NCI-H82 (cell line): ENCODE measurements around the gene UAP1.
"Not testable (repeated sequence)": the region's sequence is repeated elsewhere in the genome, so short reads cannot be mapped to it uniquely, and the experiment has no call there.

Source experiments
- DNase-seq: peaks from one replicate; lab custom pipeline; 2025; lab: John Stamatoyannopoulos, UW

UAP1 gene

DNA sequence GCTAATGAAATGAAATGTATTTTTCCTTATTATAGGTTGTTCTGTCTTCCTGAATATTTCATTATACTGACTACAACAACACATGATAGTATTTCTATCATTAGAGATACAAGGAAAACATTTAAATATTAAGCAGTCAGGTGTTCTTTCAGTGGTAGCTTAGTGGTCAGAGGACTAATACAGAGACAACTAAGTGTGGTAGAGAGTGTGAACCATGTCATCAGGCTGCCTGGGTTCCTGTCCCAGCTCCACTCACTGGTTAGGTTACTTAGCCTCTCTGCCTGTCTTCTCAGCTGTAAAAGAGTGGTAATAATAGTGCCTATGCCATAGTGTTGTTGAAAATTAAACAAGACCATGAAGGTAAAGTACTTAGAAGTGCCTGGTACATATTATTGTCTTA is 3.9 kb downstream of the UAP1 start:
- no peak for DNase-seq

DNA sequence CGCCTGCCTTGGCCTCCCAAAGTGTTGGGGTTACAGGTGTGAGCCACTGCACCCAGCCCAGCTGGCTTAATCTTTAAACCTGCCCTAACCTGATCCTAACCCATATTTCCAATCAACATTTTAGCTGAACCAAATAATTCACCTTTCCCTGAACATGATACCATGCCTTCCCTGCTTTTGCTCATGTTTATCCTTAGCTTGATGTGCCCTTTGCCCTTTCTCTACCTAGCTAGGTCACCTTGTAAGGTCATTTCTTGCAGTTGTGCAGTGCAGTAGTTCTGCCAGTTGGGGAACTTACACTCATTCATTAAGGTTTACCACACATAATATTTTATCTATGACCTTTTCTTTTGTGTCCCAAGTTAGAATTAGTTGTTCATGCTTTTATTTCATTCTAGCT is 5.3 kb downstream of the UAP1 start:
- DNase-seq: no peak

DNA sequence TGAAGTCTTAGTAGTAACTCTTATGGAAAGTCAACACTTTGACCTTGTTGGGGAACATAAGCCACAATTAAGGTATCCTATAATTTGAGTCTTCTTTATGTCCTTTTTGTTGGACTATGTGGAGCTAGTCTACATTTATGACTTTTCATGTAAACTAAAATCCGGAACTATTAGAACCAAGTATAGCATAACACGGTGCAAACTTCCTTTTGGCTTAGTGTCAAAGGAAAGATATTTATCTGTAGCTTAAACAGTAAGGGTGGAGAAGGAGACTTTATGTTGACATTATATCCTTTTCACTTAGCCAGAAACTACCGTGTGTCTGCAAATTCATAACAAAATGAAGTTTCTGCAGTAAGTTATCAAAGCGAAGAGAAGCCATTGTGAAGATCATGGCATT is 7.3 kb downstream of the UAP1 start:
- DNase-seq: no peak

DNA sequence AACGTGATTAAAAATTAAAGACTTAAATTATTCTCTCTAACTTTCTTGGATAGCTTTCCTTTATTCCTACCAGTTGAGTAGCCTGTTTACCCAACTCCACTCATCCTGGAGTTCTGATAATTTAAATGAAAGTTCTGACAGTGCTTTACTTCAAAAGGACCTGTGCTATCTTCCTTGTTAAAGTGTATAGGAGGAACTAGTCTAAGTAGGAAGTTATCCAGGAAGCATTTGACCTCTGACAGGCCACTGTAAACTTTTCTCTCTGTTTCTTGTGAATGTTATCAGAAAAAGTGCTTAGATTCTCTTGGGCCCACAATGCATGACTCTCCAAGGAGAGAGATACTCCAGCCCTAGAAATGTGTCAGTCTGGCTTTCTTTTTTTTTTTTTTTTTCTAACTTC is 9.2 kb downstream of the UAP1 start:
- no peak for DNase-seq

DNA sequence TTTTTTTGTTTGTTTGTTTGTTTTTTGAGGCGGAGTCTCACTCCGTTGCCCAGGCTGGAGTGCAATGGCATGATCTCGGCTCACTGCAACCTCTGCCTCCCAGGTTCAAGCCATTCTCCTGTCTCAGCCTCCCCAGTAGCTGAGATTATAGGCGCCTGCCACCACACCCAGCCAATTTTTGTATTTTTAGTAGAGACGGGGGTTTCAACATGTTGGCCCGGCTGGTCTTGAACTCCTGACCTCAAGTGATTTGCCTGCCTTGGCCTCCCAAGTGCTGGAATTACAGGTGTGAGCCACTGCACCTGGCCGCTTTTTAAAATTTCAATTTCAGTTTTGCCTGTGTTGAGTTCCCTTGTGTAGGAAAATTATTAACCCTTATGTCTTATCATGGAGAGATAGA is 9.6 kb downstream of the UAP1 start:
- not testable (repeated sequence) for DNase-seq

DNA sequence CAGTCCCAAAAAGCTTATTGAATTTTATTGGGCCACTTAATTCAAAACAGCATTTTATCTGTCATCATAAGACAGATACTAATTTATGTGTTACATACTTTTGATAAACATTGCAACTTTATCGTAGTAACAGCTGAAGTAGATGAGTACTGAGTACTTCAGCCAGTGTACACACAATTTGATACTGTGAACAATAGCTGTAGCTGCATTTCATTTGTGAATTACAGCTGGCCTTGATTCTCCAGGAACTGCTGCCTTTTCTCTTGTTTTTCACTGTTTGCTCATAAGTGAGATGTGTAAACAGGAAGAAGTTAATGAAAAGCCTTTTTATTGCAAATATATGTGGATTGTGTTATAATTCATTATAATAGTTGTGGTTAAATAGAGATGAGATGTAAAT is 10.2 kb downstream of the UAP1 start:
- DNase-seq: no peak

DNA sequence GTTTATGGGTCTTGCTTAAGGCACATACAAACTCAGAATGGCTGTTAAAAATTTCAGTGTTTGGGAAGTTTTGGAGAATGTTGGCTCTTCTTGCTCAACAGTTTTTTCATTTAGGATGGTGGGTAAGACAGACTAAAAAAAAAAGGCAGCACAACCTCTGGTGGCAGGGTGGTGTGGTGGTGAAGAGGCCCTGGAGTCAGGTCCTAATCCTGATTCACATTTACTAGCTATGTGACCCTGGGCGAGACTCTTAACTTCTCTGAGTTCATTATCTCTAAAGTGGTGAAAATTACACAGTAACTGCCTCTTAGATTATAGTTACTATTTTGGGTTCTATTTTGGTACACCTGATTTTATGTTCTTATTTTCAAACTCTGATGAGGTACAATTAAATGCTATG is 11.6 kb downstream of the UAP1 start:
- DNase-seq: no peak

DNA sequence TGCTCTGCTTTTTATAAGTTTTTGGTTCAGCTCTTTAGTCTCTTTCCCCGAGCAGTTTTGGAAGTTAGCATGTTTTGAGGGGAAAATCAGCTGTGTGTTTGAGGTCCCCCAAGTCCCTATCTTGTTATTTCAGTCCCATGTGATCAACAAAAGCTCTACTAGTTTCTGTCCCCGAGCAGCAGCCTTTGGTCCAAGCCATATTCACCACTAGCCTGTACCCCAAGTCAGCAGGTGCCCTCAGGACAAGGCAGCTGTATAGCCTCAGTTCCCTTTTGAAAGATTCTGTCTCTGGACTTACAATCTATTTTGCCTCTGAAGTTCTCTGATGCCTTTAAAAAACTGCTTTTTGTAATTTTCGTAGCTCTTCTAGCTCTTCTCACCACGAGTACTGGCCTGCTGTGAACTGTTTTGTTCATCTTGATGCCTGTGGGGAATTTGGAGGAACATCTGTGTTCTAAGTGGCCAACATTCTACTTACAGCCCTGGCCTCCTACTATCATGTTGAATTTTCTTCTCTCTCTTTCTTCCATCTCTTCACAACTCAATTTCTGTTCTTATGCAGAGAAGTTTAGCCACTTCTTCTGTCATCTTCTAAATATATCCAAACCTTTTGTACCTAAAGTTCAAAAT is 16.7 kb downstream of the UAP1 start:
- no peak for DNase-seq

DNA sequence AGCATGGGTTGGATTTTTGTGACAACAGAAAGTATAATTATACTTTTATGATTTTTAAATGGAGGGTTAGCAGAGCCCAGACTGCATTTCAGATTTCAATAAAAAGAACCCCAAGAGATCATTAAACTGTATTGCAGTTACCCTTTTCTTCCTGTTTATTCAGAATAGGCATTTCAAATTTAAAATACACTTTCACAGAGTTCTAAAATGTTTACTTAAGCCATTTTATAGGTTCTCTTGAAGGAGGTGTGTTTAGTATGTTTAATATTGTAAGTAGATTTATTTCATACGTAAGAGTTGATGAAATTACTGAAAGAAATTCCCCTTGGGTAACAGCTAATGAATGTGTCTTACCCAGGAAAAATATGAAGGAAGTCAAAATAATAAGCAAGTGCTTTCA is 17.4 kb downstream of the UAP1 start:
- DNase-seq: no peak

DNA sequence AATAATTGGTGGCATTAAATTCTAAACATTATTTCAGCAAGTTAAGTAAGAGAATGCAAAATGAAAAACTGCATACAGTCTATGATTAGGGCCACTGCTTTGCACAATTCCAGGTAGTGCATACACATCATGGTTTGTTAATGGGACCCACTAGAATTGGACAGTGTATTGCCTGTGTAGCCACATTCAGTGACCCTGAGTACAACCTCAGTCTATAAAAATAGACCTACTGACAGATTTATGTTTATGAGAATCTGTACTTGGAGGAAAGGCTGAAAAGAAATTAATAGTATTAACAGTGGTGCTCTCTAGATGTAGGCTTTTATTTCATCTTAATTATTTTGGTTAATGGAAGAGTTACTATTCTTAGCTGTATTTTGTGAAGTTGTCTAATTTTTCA is 18.8 kb downstream of the UAP1 start:
- no peak for DNase-seq

DNA sequence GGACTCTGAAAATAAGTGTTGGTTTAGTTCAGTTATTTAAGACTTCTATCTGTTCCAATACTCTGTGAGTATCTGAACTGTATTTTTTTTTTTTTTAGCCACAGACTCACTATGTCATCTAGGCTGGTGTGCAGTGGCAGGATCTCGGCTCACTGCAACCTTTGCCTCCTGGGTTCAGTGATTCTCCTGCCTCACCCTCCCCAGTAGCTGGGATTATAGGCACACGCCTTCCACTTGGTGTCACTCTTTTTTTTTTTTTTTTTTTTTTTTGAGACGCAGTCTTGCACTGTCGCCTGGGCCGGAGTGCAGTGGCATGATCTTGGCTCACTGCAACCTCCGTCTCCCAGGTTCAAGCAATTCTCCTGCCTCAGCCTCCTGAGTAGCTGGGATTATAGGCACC is 21.4 kb downstream of the UAP1 start:
- not testable (repeated sequence) for DNase-seq

DNA sequence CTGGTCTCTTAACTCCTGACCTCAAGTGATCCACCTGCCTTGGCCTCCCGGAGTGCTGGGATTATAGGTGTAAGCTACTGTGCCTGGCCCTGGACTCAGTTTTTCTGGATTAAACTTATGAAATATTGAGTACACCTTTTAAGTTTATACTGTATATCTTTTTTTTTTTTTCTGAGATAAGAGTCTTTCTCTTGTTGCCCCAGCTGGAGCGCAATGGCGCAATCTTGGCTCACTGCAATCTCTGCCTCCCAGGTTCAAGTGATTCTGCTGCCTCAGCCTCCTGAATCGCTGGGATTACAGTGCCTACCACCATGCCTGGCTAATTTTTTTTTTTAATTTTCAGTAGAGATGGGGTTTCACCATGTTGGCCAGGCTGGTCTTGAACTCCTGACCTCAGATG is 23.6 kb downstream of the UAP1 start:
- DNase-seq: not testable (repeated sequence)

DNA sequence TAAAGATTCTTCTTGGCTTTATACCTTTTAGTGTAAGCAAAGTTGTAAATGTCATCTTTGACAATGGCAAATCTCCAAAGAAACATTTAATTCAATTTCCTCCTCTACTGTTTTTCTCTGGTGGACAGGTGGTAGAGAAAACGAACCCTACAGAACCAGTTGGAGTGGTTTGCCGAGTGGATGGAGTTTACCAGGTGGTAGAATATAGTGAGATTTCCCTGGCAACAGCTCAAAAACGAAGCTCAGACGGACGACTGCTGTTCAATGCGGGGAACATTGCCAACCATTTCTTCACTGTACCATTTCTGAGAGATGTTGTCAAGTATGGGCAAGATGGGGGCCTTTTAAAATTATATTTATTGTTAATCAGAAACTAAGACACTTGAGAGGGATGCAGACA is 25.8 kb downstream of the UAP1 start:
- DNase-seq: no peak

DNA sequence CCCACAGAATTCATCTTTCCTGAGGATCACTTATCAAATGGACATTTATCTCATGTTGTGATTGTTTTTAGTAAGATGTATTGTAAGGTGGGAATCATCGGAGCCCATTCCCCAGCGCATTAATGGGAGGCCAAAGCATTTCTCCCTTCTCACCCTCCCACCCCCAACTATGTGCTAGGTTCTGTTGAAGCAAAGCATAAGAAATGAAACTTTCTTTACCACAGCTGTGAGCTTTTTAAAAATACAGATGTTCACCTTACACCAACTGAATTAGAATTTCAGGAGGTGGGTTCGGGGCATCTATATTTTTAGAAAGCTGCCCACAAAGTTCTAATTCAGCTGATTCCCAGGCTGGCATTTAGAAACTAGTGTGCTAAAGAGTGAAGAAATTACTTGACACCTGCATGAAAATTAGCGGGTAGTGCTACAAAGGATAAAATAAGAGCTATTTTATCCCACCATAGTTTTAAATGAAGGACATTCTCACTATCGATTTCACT is 26.3 kb downstream of the UAP1 start:
- DNase-seq: no peak

DNA sequence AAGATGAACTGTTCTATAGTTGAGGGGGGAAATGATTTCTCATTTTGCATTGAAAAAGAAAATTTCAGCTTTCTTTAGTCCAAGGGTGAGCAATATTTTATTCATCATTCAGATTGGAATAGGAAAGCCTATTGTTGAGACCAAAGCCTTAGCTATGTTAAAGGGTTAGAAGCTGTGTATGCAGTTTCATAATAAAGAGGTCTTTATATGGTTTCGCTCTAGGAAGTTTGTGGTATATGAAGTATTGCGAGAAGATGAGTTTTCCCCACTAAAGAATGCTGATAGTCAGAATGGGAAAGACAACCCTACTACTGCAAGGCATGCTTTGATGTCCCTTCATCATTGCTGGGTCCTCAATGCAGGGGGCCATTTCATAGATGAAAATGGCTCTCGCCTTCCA is 28.6 kb downstream of the UAP1 start:
- DNase-seq: no peak

DNA sequence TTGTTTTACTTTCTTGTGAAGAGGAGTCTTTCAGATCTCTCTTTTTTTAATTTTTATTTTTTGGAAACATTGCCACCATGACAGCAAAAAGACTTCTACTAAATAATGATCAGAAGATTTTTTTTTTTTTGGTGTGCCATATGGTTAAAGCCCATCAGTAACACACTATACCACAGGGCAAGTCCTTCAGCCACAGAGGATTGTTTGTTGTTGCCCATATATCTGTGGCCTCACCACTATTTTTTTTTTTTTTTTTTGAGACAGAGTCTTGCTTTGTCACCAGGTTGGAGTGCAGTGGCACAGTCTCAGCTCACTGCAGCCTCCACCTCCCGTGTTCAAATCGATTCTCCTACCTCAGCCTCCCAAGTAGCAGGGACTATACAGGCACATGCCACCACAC is 29.2 kb downstream of the UAP1 start:
- no peak for DNase-seq

DNA sequence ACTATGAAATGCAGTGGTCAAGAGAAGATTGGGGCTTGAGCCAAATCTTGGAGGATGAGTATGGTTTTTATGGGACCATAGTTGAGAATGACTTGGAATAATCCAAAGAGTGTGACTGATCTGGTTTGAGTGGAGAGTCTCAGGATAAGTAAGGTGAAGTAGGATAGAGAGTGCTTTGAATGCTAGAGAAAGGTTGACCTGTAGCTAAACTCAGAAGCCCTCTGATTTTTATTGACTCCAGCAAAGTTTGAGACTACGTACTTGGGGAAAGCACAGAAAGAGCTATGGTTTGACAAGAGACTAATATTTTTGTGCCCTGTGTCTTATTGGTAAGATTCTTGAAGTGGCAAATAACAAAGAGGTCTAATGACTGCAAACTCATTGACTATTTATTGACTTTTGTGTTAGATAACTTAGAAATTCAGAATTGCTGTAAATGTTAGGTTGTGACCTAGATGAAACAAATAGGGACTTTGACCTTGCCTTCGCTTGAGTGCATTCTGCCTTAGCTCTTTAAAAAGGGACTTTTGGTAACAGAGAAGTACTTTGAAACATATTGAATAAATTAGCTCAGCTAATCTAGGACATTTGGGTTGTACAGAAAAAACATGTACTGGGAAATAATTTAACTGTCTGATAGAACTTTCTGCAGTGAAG is 35.1 kb downstream of the UAP1 start:
- no peak for DNase-seq

DNA sequence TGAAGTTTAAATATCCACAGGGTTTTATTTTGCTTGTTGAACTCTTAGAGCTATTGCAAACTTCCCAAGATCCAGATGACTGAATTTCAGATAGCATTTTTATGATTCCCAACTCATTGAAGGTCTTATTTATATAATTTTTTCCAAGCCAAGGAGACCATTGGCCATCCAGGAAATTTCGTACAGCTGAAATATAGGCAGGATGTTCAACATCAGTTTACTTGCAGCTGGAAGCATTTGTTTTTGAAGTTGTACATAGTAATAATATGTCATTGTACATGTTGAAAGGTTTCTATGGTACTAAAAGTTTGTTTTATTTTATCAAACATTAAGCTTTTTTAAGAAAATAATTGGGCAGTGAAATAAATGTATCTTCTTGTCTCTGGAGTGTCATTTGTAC is 37.9 kb downstream of the UAP1 start:
- DNase-seq: no peak

DNA sequence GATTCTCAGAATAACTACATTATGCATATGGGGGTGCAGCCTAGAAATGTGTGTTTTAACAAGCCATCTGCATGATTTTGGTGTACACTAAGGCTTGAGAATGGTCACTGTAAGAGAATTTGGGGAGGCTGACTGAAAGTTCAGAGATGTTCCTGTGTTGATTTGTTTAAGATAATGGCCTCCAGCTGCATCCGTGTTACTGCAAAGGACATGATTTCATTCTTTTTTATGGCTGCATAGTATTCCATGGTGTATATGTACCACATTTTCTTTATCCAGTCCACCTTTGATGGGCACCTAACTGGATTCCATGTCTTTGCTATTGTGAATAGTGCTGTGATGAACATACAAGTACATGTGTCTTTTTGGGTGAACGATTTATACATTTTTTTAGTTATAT is 41.6 kb downstream of the UAP1 start:
- DNase-seq: not testable (repeated sequence)

DNA sequence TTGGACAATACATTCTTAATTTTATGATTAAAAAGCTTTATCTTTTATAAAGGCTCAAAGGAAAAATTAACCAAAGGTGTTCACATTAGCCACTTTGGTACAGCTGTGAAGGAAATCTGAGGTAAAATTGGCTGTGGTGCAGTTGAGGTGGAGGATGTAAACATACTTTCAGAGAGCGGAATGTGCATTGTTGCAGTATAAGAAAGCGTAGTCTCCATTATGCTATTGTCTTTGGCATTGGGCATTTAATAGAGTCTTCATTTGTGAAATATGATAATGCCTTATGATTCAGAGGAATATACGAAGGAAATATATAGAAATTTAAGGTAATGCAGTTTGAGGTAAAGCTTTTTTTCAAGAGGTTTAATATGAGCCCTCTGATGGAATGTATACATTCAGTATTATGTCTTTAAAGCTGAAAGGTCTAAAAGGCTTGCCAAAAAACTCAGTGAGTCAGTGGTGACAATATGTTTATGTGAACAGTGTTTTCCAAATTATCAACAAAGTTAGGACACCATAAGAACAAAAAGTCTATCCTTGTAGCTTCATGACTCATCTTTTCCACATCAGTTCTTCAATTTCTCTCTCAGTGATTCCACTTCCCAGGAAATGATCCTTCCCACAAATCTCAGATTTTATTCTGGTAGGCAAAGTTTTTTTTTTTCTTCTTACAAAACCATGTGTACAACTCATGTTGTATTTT is 43.9 kb downstream of the UAP1 start:
- DNase-seq: no peak

DNA sequence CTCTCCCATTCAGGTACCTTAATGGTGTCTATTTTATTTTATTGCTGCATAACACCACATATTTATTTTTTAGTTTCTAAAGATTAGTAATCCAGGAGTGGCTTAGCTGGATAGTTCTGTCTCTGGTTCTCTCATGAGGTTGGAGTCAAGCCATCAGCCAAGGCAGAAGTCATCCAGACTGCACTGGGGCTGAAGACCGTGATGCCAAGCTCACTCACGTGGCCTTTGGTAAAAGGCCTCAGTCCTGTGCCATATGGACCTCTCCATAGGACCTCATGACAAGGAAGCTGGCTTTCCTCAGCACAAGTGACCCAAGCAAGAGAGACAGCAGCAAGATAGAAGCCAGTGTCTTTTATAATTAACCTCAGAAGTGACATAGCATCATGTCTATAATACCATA is 47.8 kb downstream of the UAP1 start:
- DNase-seq: no peak

DNA sequence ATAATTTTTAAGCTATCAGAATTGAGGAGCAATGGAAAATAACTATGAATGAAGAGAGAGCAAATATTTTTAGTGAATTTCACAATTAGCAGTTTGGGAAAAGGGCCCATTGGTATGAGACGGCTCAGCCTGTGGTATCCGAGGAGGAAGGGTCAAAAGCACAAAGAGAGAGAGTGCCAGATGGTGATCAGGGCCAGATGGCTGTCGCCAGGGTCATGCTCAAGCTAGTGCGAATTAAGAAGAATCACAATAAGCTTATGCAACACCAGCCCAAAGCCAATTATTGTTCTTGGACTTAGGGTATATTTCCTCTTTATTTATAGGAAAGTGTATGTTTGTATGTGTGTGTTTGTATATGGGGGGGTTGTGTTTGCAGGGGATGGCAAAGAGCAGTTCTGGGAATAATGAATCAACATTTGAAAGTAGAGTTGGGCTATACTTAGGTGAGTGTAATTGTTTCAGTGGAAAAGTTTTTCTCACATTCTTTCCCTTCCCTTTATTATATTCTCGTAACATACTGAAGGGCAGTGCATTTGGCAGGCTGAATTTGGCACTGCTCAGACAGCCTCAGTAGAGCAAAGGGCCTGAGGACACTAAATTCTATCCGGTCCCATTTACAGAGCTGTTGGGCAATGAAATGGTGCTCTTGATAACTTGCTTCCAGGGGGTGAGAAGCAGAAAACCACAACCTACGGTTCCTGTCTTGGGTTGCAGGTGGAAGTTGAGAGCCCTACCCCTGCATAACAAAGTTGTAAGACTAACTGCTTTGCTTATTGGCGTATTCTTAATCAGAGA is 51.3 kb downstream of the UAP1 start:
- DNase-seq: peak; percentile 99

DNA sequence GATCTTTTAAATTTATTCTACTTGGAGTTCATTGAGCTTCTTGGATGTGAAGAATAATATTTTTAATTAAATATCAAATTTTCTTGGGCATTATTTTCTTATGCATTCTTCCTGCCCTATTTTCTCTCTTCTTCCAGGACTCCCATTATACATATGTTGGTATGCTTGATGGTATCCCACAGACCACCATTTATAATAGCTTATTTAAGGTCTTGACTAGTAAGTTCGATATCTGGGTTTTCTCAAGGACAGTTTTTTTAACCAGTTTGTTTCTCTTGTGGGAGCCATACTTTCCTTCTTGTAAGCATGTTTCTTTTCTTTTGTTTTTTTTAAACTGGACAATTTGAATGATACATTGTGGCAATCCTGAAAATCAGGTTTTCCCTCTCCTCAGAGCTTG is 55.3 kb downstream of the UAP1 start:
- no peak for DNase-seq
